ENCODE results near the gene ZNF653. TPM values are rescaled to one million over a fixed set of nuclear protein-coding genes. Genes with fewer than 3 reads are reported as not detected.

The ZNF653 gene
- total and polyA plus RNA-seq, 9 of the 15 experiments (the other 6 are each of a cell fraction or from before 2014, with no cell fraction given): 1.6 to 8.0 (median 4.2) TPM; not detected in 2

GRCh38 chr19:11446652-11447301 is 58.9 kb downstream of the ZNF653 start (continued):
- TF ChIP-seq CTCF (IDR thresholded peaks at IDR 0.05 in 2 of 3, conservative IDR thresholded peaks at IDR 0.05 in 1 of 3; ENCODE audit: insufficient read depth in 2 of 3, low read depth in 1 of 3, low read length in 3 of 3) (peak; percentile 81 to 86 (median 86)), REST (IDR thresholded peaks at IDR 0.05; ENCODE audit: borderline replicate concordance) (peak; percentile 88), REST (CRISPR knock-in tag; IDR thresholded peaks at IDR 0.05; ENCODE audit: low read depth) (no peak), FOXP1 (CRISPR knock-in tag; IDR thresholded peaks at IDR 0.05) (0 out of 2 replicates have a peak, but pooled peaks have one; percentile 41), CC2D1A (IDR thresholded peaks at IDR 0.05) (peak; percentile 86), ATF1 (CRISPR knock-in tag; IDR thresholded peaks at IDR 0.05) (no peak), ATF1 (tag; IDR thresholded peaks at IDR 0.05) (no peak), ZNF197 (CRISPR knock-in tag; IDR thresholded peaks at IDR 0.05; ENCODE audit: low read depth) (no peak), IRF1 (CRISPR knock-in tag; IDR thresholded peaks at IDR 0.05; ENCODE audit: borderline replicate concordance) (no peak), HDAC8 (tag; IDR thresholded peaks at IDR 0.05) (no peak), CCNT2 (IDR thresholded peaks at IDR 0.05; ENCODE audit: borderline replicate concordance, extremely low read depth, insufficient read length, low read depth, low read length) (no peak), STAG1 (CRISPR knock-in tag; IDR thresholded peaks at IDR 0.05; ENCODE audit: borderline replicate concordance) (peak; percentile 91)

Data from K562 (cell line).